Choroid plexus epithelial cell (primary cell): ENCODE results near the gene TRAPPC11.

ENCODE experiments used
- DNase-seq: peaks from one replicate; pipeline ENCODE4 v3.0.0-alpha.2; 2010; ENCODE audit warnings: low read depth
- H3K4me3 ChIP-seq: 2 replicates; pipeline ENCODE4 v1.5.1; 2011; ENCODE audit warnings: low read depth, mild to moderate bottlenecking, control low read depth, low read length, moderate library complexity
- TF ChIP-seq, protein P1 (sequence below): conservative IDR thresholded peaks from 2 replicates; pipeline ENCODE4 v1.5.1; 2011; ENCODE audit warnings: low read depth, mild to moderate bottlenecking, control low read depth, inconsistent platforms, low read length, moderate library complexity

The TRAPPC11 gene

DNA sequence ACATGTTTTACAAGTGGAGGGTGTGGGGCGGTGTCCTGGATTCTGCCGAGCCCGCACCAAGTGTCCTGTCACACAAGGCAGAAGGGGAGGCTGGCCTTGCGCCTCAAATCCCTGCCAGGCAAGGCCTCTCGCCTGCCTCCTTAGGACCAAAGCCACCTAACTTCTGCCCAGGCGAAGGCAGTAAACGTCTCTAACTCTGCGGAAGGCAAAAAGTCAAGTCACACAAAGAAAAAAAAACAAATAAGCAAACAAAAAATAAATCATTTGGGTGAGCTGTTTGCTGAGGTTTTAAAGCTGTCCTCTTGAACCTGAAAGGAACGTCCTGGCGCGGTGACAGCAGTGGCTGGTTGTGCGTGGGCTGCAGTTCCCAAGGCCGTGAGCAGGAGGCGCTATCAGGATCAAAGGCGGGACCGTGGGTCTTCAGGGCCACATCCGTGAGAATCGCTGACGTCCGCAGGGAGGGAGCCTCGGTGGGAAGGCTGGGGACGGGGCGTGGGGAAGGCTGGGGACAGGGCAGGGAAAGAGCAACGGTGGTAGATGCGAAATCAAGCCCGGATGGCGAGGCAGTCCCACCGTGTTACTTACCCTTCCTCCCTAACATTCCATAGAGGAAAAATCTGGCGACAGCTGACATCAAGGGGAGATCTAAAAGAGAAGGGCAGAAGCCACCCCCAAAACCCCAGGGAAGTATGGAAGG, 99.1 kb downstream of the TRAPPC11 start:
- H3K4me3 ChIP-seq: peak overlapping the region; percentile 22
- peak; percentile 22 for DNase-seq
- TF ChIP-seq, protein P1, sequence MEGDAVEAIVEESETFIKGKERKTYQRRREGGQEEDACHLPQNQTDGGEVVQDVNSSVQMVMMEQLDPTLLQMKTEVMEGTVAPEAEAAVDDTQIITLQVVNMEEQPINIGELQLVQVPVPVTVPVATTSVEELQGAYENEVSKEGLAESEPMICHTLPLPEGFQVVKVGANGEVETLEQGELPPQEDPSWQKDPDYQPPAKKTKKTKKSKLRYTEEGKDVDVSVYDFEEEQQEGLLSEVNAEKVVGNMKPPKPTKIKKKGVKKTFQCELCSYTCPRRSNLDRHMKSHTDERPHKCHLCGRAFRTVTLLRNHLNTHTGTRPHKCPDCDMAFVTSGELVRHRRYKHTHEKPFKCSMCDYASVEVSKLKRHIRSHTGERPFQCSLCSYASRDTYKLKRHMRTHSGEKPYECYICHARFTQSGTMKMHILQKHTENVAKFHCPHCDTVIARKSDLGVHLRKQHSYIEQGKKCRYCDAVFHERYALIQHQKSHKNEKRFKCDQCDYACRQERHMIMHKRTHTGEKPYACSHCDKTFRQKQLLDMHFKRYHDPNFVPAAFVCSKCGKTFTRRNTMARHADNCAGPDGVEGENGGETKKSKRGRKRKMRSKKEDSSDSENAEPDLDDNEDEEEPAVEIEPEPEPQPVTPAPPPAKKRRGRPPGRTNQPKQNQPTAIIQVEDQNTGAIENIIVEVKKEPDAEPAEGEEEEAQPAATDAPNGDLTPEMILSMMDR: peak; percentile 51

DNA sequence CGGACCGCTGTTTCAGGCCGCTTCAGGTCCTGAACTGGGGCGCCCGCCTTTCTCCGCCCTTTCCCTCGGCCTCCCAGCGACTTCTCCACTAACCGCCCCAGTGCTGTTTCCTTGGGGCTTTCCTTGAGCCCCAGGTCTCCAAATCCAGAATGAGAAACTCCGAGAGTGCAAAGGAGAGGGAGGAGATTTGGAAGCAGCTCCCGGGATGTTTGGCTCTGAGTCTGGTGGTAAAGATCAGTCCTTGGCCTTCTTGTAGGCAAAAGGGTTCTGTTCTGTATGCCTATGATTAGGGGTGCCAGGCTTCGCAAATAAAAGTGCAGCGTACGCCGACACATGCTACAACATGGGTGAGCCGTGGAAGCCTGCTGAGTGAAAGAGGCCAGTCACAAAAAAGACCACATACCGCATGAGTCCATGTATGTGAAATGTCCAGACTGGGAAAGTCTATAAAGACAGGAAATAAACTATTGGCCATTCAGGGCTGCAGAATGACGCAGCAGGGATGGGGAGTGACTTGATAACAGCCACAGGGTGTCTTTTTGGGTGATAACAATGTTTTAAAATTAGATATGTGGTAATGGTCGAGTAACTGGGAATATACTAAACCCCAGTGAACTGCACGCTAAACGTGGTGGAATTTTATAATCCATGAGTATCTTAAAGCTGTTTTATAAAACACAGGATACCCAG, 99.8 kb downstream of the TRAPPC11 start:
- TF ChIP-seq, protein P1: no peak
- DNase-seq: no peak
- no peak overlapping the region for H3K4me3 ChIP-seq

DNA sequence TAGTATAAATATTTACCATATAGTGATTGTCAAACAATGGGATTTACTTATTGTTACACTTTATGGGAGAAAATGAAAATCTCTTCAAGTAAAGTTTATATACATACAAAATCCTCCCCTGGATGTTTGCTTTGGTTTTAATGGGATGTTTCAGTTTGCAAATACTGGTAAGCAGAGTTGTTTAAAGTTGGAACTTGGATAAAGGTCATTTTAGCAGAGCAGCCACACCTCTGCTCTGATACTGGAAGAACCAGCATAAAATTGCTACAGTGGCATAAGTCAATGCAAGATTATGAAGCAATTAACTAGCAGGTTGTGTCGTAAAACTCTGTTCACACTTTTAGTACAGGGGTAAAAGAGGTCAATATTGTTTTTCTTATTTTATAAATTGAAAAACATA, 101.2 kb downstream of the TRAPPC11 start:
- H3K4me3 ChIP-seq: no peak overlapping the region
- TF ChIP-seq, protein P1: no peak
- no peak for DNase-seq
